ENCODE measurements around the gene NAGK. TPM values are rescaled to one million over a fixed set of nuclear protein-coding genes. Genes with fewer than 3 reads are reported as not detected.

Gene NAGK
- total RNA-seq, 4 donors from 2014 or later = 46.7 to 93.8 (median 66.1) TPM

DNA sequence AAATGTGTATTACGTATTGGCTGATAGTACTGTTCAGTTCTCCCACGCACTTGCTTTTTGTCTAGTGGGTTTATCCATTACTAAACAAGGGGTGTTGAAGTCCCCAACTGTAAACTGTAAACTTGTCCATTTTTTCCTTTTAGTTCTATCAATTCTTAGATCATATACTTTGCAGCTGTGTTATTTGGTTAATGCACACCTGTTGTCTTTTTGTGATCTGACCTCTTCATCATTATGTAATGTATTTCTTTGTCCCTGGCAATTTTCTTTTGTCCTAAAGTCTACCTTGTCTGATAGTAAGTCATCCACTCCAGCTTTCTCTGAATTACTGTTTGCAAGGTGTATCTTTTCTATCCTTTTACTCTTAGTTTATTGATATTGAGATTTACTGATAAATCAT is 39.6 kb downstream of the NAGK start:
- no peak for TF ChIP-seq POLR2AphosphoS5 (IDR thresholded peaks at IDR 0.05)
- no peak for TF ChIP-seq EP300 (IDR thresholded peaks at IDR 0.05)
- TF ChIP-seq, protein P1, sequence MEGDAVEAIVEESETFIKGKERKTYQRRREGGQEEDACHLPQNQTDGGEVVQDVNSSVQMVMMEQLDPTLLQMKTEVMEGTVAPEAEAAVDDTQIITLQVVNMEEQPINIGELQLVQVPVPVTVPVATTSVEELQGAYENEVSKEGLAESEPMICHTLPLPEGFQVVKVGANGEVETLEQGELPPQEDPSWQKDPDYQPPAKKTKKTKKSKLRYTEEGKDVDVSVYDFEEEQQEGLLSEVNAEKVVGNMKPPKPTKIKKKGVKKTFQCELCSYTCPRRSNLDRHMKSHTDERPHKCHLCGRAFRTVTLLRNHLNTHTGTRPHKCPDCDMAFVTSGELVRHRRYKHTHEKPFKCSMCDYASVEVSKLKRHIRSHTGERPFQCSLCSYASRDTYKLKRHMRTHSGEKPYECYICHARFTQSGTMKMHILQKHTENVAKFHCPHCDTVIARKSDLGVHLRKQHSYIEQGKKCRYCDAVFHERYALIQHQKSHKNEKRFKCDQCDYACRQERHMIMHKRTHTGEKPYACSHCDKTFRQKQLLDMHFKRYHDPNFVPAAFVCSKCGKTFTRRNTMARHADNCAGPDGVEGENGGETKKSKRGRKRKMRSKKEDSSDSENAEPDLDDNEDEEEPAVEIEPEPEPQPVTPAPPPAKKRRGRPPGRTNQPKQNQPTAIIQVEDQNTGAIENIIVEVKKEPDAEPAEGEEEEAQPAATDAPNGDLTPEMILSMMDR (IDR thresholded peaks at IDR 0.05) = no peak
- no peaks in the 10 kb centered on the region for H3K27me3 ChIP-seq
- 87 to 92% methylated on average over 2 of the region's 2 CpGs for WGBS, 2 donors (ENCODE audit: low coverage in 1 of 2)
- no peaks in the 10 kb centered on the region for H3K4me1 ChIP-seq
- no peak overlapping the region for H3K4me3 ChIP-seq
- no peak for ATAC-seq
- no peak overlapping the region for H3K27ac ChIP-seq
- H3K36me3 ChIP-seq = peaks cover 0 to 39% of the 10 kb centered on the region in 2 donors
- no peaks in the 10 kb centered on the region for H3K9me3 ChIP-seq

DNA sequence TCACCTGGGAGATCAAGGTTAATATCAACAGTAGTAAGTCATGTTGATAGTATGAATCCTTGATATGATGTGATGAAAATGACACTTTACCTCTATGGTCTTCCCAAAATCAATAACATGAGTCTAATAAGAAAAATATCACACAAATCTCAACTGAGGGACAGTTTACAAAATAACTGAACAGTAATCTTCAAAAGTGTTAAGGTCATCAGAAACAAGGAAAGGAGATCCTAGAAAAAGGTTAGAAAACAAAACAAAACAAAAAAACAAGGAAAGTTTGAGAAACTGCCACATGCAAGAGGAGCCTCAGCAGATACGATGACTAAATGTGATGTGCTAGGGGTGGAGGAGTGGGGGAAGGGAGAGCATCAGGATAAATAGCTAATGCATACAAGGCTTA is 45.4 kb downstream of the NAGK start:
- WGBS, 2 donors (ENCODE audit: low coverage in 1 of 2) = 78 to 100% methylated on average over 1 of the region's 1 CpG
- Histone ChIP-seq H3K4me3 (no peak overlapping the region), H3K27me3 (no peaks in the 10 kb centered on the region), H3K36me3 (peaks cover 0 to 77% of the 10 kb centered on the region in 2 donors), H3K27ac (no peak overlapping the region), H3K4me1 (no peaks in the 10 kb centered on the region), H3K9me3 (no peaks in the 10 kb centered on the region)
- TF ChIP-seq EP300 (IDR thresholded peaks at IDR 0.05) = no peak
- ATAC-seq = no peak

DNA sequence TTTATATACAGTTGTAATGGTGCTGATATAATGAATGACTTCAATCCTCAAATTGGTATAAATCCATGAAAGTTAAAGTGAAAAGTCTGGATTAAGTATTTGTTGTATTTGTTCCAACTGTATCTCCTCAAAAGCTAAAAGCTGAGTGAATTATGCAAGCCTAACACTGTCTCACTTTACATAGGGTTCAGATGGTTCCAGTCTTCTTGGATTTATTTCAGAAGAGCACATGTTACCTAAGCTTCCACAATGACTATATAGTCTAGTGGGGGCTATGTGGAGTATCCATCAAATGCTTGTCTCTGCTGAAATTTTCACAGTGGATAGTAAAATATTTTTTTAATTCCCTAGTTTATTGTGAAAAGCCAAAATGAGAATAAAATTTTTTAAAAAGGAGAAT is 48.6 kb downstream of the NAGK start:
- Histone ChIP-seq H3K36me3 (peaks cover 0 to 90% of the 10 kb centered on the region in 2 donors), H3K27ac (no peak overlapping the region)
- no peak for ATAC-seq

DNA sequence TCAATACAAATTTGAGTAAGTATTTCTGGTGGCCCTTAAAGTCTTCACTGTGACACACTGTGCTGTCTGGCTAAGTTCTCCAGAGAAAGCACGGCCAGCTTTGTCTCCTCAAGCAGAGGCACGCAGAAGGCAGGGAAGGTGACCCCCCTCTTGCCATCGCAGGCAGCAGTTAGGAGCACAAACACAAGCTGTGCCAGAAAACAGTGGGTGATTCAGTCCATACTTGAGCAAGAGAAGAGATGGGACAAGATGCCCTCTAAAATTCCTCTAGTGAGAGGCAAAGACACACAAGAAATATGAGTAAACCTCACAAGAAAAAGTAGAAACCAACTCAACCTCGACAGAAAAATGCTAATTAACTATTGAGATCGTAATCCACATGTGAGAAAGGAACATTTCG is 51.7 kb downstream of the NAGK start:
- TF ChIP-seq POLR2A (IDR thresholded peaks at IDR 0.05) (no peak), EP300 (IDR thresholded peaks at IDR 0.05) (no peak), POLR2AphosphoS5 (IDR thresholded peaks at IDR 0.05) (no peak)
- TF ChIP-seq, protein P1 (IDR thresholded peaks at IDR 0.05) = no peak
- no peaks in the 10 kb centered on the region for H3K9me3 ChIP-seq
- no peaks in the 10 kb centered on the region for H3K27me3 ChIP-seq
- no peak overlapping the region for H3K4me3 ChIP-seq
- WGBS, 2 donors (ENCODE audit: low coverage in 1 of 2) = 86 to 89% methylated on average over 4 to 6 of the region's 6 CpGs
- ATAC-seq = no peak
- H3K36me3 ChIP-seq = peaks cover 0 to 79% of the 10 kb centered on the region in 2 donors
- H3K4me1 ChIP-seq = no peaks in the 10 kb centered on the region
- no peak overlapping the region for H3K27ac ChIP-seq

More for the DNA sequence above, 48.6 kb downstream of the NAGK start:
- no peaks in the 10 kb centered on the region for H3K27me3 ChIP-seq
- no peak for TF ChIP-seq POLR2AphosphoS5 (IDR thresholded peaks at IDR 0.05)
- TF ChIP-seq, protein P1 (IDR thresholded peaks at IDR 0.05) = no peak
- no peak for TF ChIP-seq POLR2A (IDR thresholded peaks at IDR 0.05)
- TF ChIP-seq EP300 (IDR thresholded peaks at IDR 0.05) = no peak
- no peaks in the 10 kb centered on the region for H3K4me1 ChIP-seq
- no peaks in the 10 kb centered on the region for H3K9me3 ChIP-seq
- no peak overlapping the region for H3K4me3 ChIP-seq

DNA sequence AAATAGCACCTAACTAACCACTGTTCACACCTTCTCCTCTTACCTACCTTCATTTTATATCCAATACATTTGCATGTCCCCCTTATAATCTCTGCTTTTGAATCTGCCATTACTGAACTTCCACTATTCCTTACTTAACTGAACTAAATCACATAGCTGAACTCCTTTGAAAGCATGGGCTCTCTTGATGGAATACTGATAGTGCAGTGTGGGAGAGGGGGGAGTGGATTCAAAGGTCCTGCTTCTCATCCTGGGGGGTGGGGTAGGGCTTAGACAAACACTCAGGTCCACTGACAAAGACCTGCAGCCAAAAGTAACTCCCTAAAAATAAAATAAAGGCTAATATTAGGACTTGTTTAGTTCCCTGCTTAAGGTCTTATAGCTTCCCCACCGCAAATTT is 53.0 kb downstream of the NAGK start:
- Histone ChIP-seq H3K27ac (no peak overlapping the region), H3K4me1 (no peaks in the 10 kb centered on the region), H3K27me3 (no peaks in the 10 kb centered on the region), H3K36me3 (peaks cover 0 to 66% of the 10 kb centered on the region in 2 donors), H3K4me3 (no peak overlapping the region), H3K9me3 (no peaks in the 10 kb centered on the region)
- no peak for ATAC-seq
- TF ChIP-seq EP300 (IDR thresholded peaks at IDR 0.05) = no peak
- WGBS, 2 donors (ENCODE audit: low coverage in 1 of 2) = 100% methylated on average over 1 of the region's 1 CpG

DNA sequence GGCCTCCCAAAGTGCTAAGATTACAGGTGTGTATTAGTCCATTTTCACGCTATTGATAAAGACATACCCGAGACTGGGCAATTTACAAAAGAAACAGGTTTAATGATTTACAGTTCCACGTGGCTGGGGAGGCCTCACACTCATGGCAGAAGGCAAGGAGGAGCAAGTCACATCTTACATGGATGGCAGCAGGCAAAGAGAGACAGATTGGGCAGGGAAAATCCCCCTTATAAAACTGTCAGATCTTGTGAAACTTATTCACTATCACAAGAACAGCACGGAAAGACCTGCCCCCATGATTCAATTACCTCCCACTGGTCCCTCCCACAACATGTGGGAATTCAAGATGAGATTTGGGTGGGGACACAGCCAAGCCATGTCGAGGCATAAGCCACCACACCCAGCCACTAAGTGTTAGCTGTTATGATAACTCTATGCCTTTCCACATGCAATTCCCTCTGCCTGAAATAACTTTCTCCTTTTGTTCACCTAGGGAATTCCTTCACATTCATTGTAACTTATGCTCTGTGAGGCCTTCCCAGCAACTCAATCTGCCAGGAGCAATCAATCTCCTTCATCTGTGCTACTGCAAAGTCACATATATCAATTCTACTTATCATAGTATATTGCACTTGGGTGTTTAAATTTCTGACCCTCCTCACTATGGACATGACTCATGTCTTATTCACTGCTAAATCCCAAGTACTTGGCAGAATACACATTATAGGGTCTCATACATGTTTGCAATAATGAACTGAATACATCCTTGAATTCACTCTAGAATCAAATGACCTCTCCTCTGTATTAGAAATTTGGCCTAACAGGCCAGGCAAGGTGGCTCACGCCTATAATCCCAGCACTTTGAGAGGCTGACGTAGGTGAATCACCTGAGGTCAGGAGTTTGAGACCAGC is 54.2 kb downstream of the NAGK start:
- no peak for ATAC-seq
- TF ChIP-seq EP300 (IDR thresholded peaks at IDR 0.05) = no peak
- TF ChIP-seq POLR2AphosphoS5 (IDR thresholded peaks at IDR 0.05) = no peak
- TF ChIP-seq, protein P1 (IDR thresholded peaks at IDR 0.05) = no peak
- no peak for TF ChIP-seq POLR2A (IDR thresholded peaks at IDR 0.05)
- Histone ChIP-seq H3K9me3 (no peaks in the 10 kb centered on the region), H3K27me3 (no peaks in the 10 kb centered on the region), H3K4me3 (no peak overlapping the region), H3K4me1 (peaks cover 0 to 10% (median 0%) of the 10 kb centered on the region in 3 donors), H3K36me3 (peaks cover 0 to 60% of the 10 kb centered on the region in 2 donors), H3K27ac (no peak overlapping the region)
- 83% methylated on average over 4 of the region's 7 CpGs for WGBS, 2 donors (ENCODE audit: low coverage in 1 of 2)
